ENCODE measurements around the gene DLG2.

The DLG2 gene

GRCh38 chr11:85665733-85666132, 38.6 kb upstream of the DLG2 start:
- no peak for TF ChIP-seq YY1 (IDR thresholded peaks at IDR 0.05; ENCODE audit: low read depth)
- TF ChIP-seq MAX (IDR thresholded peaks at IDR 0.05): no peak

- TF ChIP-seq TAF1 (IDR thresholded peaks at IDR 0.05; ENCODE audit: low read depth) (peak; percentile 83), EGR1 (IDR thresholded peaks at IDR 0.05) (0 out of 2 replicates have a peak, but pooled peaks have one; percentile 16), MAX (IDR thresholded peaks at IDR 0.05) (no peak; the same call in 1 of the 2 replicates), RAD21 (IDR thresholded peaks at IDR 0.05; ENCODE audit: low read depth) (no peak), YY1 (IDR thresholded peaks at IDR 0.05; ENCODE audit: low read depth) (peak; percentile 25; the same call in 1 of the 2 replicates), EP300 (IDR thresholded peaks at IDR 0.05; ENCODE audit: borderline replicate concordance) (no peak), NFIC (IDR thresholded peaks at IDR 0.05) (no peak; the same call in 1 of the 2 replicates), TCF12 (IDR thresholded peaks at IDR 0.05; ENCODE audit: low read depth) (peak; percentile 38; the same call in 1 of the 2 replicates), CREB1 (IDR thresholded peaks at IDR 0.05; ENCODE audit: low read depth) (peak; percentile 17; the same call in 1 of the 2 replicates)
Measured at GRCh38 chr11:85664615-85665481, 37.7 kb upstream of the DLG2 start, which contains the start of gene CREBZF. Gene CREBZF, minus strand, starts transcription at chr11:85665129. Its CDS starts 254 bp downstream, at chr11:85664875.

GRCh38 chr11:85663753-85664614, 36.8 kb upstream of the DLG2 start:
- TF ChIP-seq RAD21 (IDR thresholded peaks at IDR 0.05; ENCODE audit: low read depth): peak; percentile 5; the same call in 1 of the 2 replicates
- TF ChIP-seq TAF1 (IDR thresholded peaks at IDR 0.05; ENCODE audit: low read depth): no peak
- 0 out of 2 replicates have a peak, but pooled peaks have one; percentile 5 for TF ChIP-seq EP300 (IDR thresholded peaks at IDR 0.05; ENCODE audit: borderline replicate concordance)
- TF ChIP-seq TCF12 (IDR thresholded peaks at IDR 0.05; ENCODE audit: low read depth): peak; percentile 8; the same call in 1 of the 2 replicates

- no peak for TF ChIP-seq CEBPB (IDR thresholded peaks at IDR 0.05)
- no peak for TF ChIP-seq ZBTB7A (IDR thresholded peaks at IDR 0.05; ENCODE audit: low read depth)
- no peak for TF ChIP-seq EGR1 (IDR thresholded peaks at IDR 0.05)
Measured at GRCh38 chr11:85663080-85663752, 36.1 kb upstream of the DLG2 start.

- TF ChIP-seq ZBTB7A (IDR thresholded peaks at IDR 0.05; ENCODE audit: low read depth): no peak
- TF ChIP-seq TCF12 (IDR thresholded peaks at IDR 0.05; ENCODE audit: low read depth): no peak
- no peak for TF ChIP-seq NFIC (IDR thresholded peaks at IDR 0.05)
Measured at GRCh38 chr11:85661972-85662664, 35.0 kb upstream of the DLG2 start.

GRCh38 chr11:85658180-85658579, 31.0 kb upstream of the DLG2 start:
- no peak for TF ChIP-seq EGR1 (IDR thresholded peaks at IDR 0.05)
- TF ChIP-seq ZBTB7A (IDR thresholded peaks at IDR 0.05; ENCODE audit: low read depth): no peak
- no peak for TF ChIP-seq FOXM1 (IDR thresholded peaks at IDR 0.05; ENCODE audit: borderline replicate concordance, low read depth)
- TF ChIP-seq TEAD4 (IDR thresholded peaks at IDR 0.05): no peak
- TF ChIP-seq USF1 (IDR thresholded peaks at IDR 0.05): no peak
- TF ChIP-seq EP300 (IDR thresholded peaks at IDR 0.05; ENCODE audit: borderline replicate concordance): no peak
- no peak for TF ChIP-seq RAD21 (IDR thresholded peaks at IDR 0.05; ENCODE audit: low read depth)

- TF ChIP-seq USF1 (IDR thresholded peaks at IDR 0.05): no peak
- no peak for TF ChIP-seq TAF1 (IDR thresholded peaks at IDR 0.05; ENCODE audit: low read depth)
- TF ChIP-seq NFIC (IDR thresholded peaks at IDR 0.05): no peak
- TF ChIP-seq RAD21 (IDR thresholded peaks at IDR 0.05; ENCODE audit: low read depth): no peak
- TF ChIP-seq FOXM1 (IDR thresholded peaks at IDR 0.05; ENCODE audit: borderline replicate concordance, low read depth): no peak
Measured at GRCh38 chr11:85656777-85657176, 29.6 kb upstream of the DLG2 start.

- TF ChIP-seq CEBPB (IDR thresholded peaks at IDR 0.05): no peak
Measured at GRCh38 chr11:85652786-85653447, 25.8 kb upstream of the DLG2 start.
